ENCODE results near the gene ASAP3.

ASAP3 gene

DNA sequence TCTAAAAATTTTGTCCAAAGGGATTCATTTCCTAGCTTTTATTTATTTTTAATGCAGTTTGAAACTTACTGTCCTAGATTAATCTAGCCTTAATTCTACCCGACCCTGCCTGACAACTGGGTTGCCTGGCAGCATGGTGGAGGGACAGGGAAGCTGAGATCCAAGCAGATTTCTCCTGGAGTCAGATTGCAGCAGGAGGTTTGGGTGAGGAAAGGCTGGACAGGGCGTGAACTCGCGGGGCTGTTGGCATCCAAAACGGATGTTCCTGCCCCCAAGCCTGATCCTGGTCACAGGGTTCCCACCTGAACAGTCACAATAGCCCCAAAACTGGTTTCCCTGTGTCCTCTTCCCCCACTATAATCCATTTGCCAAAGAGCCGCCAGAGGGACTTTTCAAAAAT lies 82.7 kb downstream of the ASAP3 start:
- no peak overlapping the region for H3K27ac ChIP-seq (ENCODE audit: low read depth, low read length)
- H3K4me1 ChIP-seq (ENCODE audit: control insufficient read depth, insufficient read depth, low read length) = peaks cover 12% of the 10 kb centered on the region
- H3K9ac ChIP-seq (ENCODE audit: low read length) = no peak overlapping the region
- no peaks in the 10 kb centered on the region for H3K27me3 ChIP-seq (ENCODE audit: control insufficient read depth, insufficient read depth, low read length)
- H3K4me3 ChIP-seq (ENCODE audit: low read length) = no peak overlapping the region
- H3K36me3 ChIP-seq (ENCODE audit: control insufficient read depth, insufficient read depth, low read length) = peaks cover 5% of the 10 kb centered on the region

- Histone ChIP-seq H3K9ac (ENCODE audit: low read length) (no peak overlapping the region), H3K27me3 (ENCODE audit: control insufficient read depth, insufficient read depth, low read length) (no peaks in the 10 kb centered on the region), H3K36me3 (ENCODE audit: control insufficient read depth, insufficient read depth, low read length) (peaks cover 5% of the 10 kb centered on the region), H3K27ac (ENCODE audit: low read depth, low read length) (no peak overlapping the region), H3K4me1 (ENCODE audit: control insufficient read depth, insufficient read depth, low read length) (peaks cover 12% of the 10 kb centered on the region), H3K4me3 (ENCODE audit: low read length) (no peak overlapping the region)
These were observed 83.5 kb downstream of the ASAP3 start for GRCh38 chr1:23400324-23401114.

- Histone ChIP-seq H3K9ac (ENCODE audit: low read length) (no peak overlapping the region), H3K36me3 (ENCODE audit: control insufficient read depth, insufficient read depth, low read length) (peaks cover 5% of the 10 kb centered on the region), H3K4me1 (ENCODE audit: control insufficient read depth, insufficient read depth, low read length) (peaks cover 21% of the 10 kb centered on the region), H3K27ac (ENCODE audit: low read depth, low read length) (no peak overlapping the region), H3K4me3 (ENCODE audit: low read length) (no peak overlapping the region), H3K27me3 (ENCODE audit: control insufficient read depth, insufficient read depth, low read length) (no peaks in the 10 kb centered on the region)
These were observed 84.8 kb downstream of the ASAP3 start for GRCh38 chr1:23399229-23399628.

DNA sequence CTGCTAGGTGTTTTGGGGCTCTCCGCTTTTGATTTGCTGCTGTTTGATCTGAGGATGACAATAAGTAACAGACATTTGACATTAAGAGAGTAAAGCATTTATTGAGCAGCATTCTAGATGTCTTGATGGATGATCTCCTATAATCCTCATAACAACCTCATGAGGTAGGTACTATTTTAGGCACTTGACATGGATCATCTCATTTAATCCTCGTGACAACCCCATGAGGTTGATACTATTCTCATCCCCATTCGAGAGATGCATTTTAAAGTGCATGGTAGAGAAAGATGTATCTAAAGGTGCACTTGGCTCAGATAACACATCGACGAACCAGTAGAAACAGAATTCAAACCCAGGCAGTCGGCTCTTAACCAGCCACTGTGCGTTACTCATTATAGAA lies 86.1 kb downstream of the ASAP3 start:
- Histone ChIP-seq H3K36me3 (ENCODE audit: control insufficient read depth, insufficient read depth, low read length) (peaks cover 5% of the 10 kb centered on the region), H3K4me1 (ENCODE audit: control insufficient read depth, insufficient read depth, low read length) (peaks cover 18% of the 10 kb centered on the region), H3K4me3 (ENCODE audit: low read length) (no peak overlapping the region), H3K27ac (ENCODE audit: low read depth, low read length) (no peak overlapping the region), H3K27me3 (ENCODE audit: control insufficient read depth, insufficient read depth, low read length) (no peaks in the 10 kb centered on the region), H3K9ac (ENCODE audit: low read length) (no peak overlapping the region)

DNA sequence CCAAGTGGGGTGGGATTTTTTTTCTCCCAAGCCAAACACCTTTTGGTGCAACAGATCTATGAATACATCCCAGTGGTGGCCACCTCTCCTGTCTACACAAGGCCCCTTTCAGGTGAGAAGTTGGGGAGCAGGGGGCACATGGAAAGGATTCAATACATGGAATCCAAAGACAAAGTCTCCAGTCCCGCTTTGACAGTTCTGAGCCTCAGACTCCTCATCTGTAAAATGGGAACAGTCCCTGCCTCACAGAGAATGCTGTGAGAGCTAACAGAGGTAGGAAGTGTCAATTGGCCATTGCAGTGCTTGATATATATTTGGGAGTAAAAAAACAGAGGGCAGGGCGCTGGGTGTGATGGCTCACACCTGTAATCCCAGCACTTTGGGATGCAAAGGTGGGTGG lies 87.6 kb downstream of the ASAP3 start:
- H3K4me1 ChIP-seq (ENCODE audit: control insufficient read depth, insufficient read depth, low read length) = peaks cover 18% of the 10 kb centered on the region
- peak overlapping the region; percentile 87 for H3K27ac ChIP-seq (ENCODE audit: low read depth, low read length)
- no peak overlapping the region for H3K9ac ChIP-seq (ENCODE audit: low read length)
- peaks cover 5% of the 10 kb centered on the region for H3K36me3 ChIP-seq (ENCODE audit: control insufficient read depth, insufficient read depth, low read length)
- H3K27me3 ChIP-seq (ENCODE audit: control insufficient read depth, insufficient read depth, low read length) = no peaks in the 10 kb centered on the region
- H3K4me3 ChIP-seq (ENCODE audit: low read length) = no peak overlapping the region

GRCh38 chr1:23395849-23396248 lies 88.1 kb downstream of the ASAP3 start:
- no peak overlapping the region for H3K9ac ChIP-seq (ENCODE audit: low read length)
- H3K36me3 ChIP-seq (ENCODE audit: control insufficient read depth, insufficient read depth, low read length) = peaks cover 5% of the 10 kb centered on the region
- peaks cover 18% of the 10 kb centered on the region for H3K4me1 ChIP-seq (ENCODE audit: control insufficient read depth, insufficient read depth, low read length)
- H3K27me3 ChIP-seq (ENCODE audit: control insufficient read depth, insufficient read depth, low read length) = no peaks in the 10 kb centered on the region
- peak overlapping the region; percentile 87 for H3K27ac ChIP-seq (ENCODE audit: low read depth, low read length)
- no peak overlapping the region for H3K4me3 ChIP-seq (ENCODE audit: low read length)

- Histone ChIP-seq H3K9ac (ENCODE audit: low read length) (no peak overlapping the region), H3K27ac (ENCODE audit: low read depth, low read length) (peak overlapping the region; percentile 87), H3K4me3 (ENCODE audit: low read length) (no peak overlapping the region), H3K36me3 (ENCODE audit: control insufficient read depth, insufficient read depth, low read length) (peaks cover 5% of the 10 kb centered on the region), H3K27me3 (ENCODE audit: control insufficient read depth, insufficient read depth, low read length) (no peaks in the 10 kb centered on the region), H3K4me1 (ENCODE audit: control insufficient read depth, insufficient read depth, low read length) (peaks cover 18% of the 10 kb centered on the region)
These were observed 88.7 kb downstream of the ASAP3 start for GRCh38 chr1:23395154-23395724.

GRCh38 chr1:23394684-23395083 lies 89.3 kb downstream of the ASAP3 start:
- Histone ChIP-seq H3K27ac (ENCODE audit: low read depth, low read length) (peak overlapping the region; percentile 87), H3K27me3 (ENCODE audit: control insufficient read depth, insufficient read depth, low read length) (no peaks in the 10 kb centered on the region), H3K9ac (ENCODE audit: low read length) (no peak overlapping the region), H3K4me3 (ENCODE audit: low read length) (no peak overlapping the region), H3K4me1 (ENCODE audit: control insufficient read depth, insufficient read depth, low read length) (peaks cover 18% of the 10 kb centered on the region), H3K36me3 (ENCODE audit: control insufficient read depth, insufficient read depth, low read length) (peaks cover 5% of the 10 kb centered on the region)

- Histone ChIP-seq H3K4me1 (ENCODE audit: control insufficient read depth, insufficient read depth, low read length) (peaks cover 18% of the 10 kb centered on the region), H3K27me3 (ENCODE audit: control insufficient read depth, insufficient read depth, low read length) (no peaks in the 10 kb centered on the region), H3K36me3 (ENCODE audit: control insufficient read depth, insufficient read depth, low read length) (peaks cover 5% of the 10 kb centered on the region), H3K4me3 (ENCODE audit: low read length) (no peak overlapping the region), H3K27ac (ENCODE audit: low read depth, low read length) (peak overlapping the region; percentile 87), H3K9ac (ENCODE audit: low read length) (no peak overlapping the region)
These were observed 89.8 kb downstream of the ASAP3 start for GRCh38 chr1:23394181-23394580.

DNA sequence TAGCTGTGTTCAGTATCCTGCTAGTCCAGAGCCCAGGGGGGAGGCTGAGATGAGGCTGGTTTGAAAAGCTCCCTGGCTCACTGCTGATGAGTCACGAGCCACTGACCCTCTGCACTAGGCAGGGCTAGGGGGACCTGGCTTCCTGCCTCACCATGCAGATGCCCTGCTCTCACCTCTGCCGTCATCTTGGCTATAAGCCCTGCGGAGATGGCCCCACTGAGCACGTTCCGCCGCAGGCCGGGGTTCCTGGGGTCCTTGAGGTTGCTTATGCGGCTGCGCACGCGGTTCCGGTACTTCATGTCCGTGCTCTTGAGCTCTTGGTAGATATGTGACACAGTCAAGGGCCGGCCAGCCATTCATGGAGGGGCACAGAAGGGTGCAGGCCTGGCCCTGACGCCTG lies 90.3 kb downstream of the ASAP3 start:
- H3K4me1 ChIP-seq (ENCODE audit: control insufficient read depth, insufficient read depth, low read length) = peaks cover 18% of the 10 kb centered on the region
- H3K4me3 ChIP-seq (ENCODE audit: low read length) = no peak overlapping the region
- H3K27me3 ChIP-seq (ENCODE audit: control insufficient read depth, insufficient read depth, low read length) = no peaks in the 10 kb centered on the region
- peak overlapping the region; percentile 87 for H3K27ac ChIP-seq (ENCODE audit: low read depth, low read length)
- H3K9ac ChIP-seq (ENCODE audit: low read length) = no peak overlapping the region
- peaks cover 5% of the 10 kb centered on the region for H3K36me3 ChIP-seq (ENCODE audit: control insufficient read depth, insufficient read depth, low read length)

- Histone ChIP-seq H3K27ac (ENCODE audit: low read depth, low read length) (no peak overlapping the region), H3K36me3 (ENCODE audit: control insufficient read depth, insufficient read depth, low read length) (peaks cover under 1% of the 10 kb centered on the region), H3K27me3 (ENCODE audit: control insufficient read depth, insufficient read depth, low read length) (no peaks in the 10 kb centered on the region), H3K4me1 (ENCODE audit: control insufficient read depth, insufficient read depth, low read length) (peaks cover 18% of the 10 kb centered on the region), H3K9ac (ENCODE audit: low read length) (no peak overlapping the region), H3K4me3 (ENCODE audit: low read length) (no peak overlapping the region)
These were observed 91.7 kb downstream of the ASAP3 start for GRCh38 chr1:23392125-23392855.

DNA sequence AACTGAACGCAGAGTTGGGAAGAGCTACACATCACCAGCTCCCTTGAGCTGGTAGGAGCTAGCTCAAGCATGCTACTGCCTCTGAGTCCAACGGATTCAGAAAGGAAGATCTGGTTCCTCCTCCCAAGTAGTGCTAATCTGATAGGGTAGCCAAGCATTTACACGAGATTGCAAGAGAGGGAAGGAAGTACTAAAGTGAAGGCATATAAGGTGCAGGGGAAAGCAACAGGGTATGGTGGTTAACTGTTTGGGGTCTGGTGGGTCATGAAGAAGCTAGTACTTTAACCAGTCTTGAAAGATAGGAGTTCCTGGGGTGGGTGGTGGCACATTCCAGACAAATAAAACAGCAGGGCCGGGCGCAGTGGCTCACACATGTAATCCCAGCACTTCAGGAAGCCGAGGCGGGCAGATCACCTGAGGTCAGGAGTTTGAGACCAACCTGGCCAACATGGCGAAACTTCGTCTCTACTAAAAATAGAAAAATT lies 94.1 kb downstream of the ASAP3 start:
- H3K9ac ChIP-seq (ENCODE audit: low read length) = no peak overlapping the region
- H3K4me1 ChIP-seq (ENCODE audit: control insufficient read depth, insufficient read depth, low read length) = peaks cover 12% of the 10 kb centered on the region
- no peaks in the 10 kb centered on the region for H3K27me3 ChIP-seq (ENCODE audit: control insufficient read depth, insufficient read depth, low read length)
- no peak overlapping the region for H3K4me3 ChIP-seq (ENCODE audit: low read length)
- peaks cover 2% of the 10 kb centered on the region for H3K36me3 ChIP-seq (ENCODE audit: control insufficient read depth, insufficient read depth, low read length)
- no peak overlapping the region for H3K27ac ChIP-seq (ENCODE audit: low read depth, low read length)
